HG03095 (cell line): ENCODE data around the gene INTU.
"Not testable (repeated sequence)": the region's sequence is repeated elsewhere in the genome, so short reads cannot be mapped to it uniquely, and the experiment has no call there.

Source experiments
- ATAC-seq: cut with Tn5 transposase; IDR thresholded peaks from one replicate; pipeline ENCODE4 v1.9.1; 2021; ENCODE audit warnings: moderate library complexity; ENCODE audit not compliant: unreplicated experiment

The INTU gene

GRCh38 chr4:127642169-127642568 is 9.4 kb downstream of the INTU start:
- ATAC-seq: no peak

DNA sequence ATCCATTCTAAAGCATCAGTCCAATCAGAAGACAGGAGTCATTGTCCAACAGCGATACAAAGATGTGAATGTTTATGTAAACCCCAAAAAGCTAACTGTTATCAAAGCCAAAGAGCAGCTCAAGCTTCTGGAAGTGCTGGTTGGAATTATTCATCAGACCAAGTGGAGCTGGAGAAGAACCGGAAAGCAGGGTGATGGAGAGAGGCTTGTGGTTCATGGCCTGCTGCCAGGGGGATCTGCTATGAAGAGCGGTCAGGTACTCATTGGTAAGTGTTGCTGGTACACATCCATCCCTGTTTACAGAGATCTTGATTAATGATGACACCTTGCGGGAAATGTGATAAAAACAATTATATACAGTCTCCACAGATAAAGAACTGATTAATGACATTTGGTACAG is 11.0 kb downstream of the INTU start:
- ATAC-seq: no peak

DNA sequence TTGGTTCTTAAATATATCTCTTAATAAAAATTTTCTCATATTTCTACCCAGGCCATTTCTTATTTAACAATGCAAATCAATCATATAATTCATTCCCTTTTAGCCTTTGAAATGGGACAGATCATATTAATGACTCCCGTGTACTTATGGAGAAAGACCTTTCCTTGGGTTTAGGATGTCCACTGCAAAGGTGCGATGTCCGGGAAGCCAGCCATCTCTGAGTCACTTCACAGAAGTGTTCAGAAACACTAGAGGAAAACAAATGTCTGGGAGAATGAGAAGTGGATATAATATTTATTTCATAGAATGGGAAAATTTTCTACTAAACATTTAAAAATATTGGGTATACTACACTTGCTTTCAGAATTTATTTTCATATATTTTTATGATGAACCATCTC is 15.3 kb downstream of the INTU start:
- ATAC-seq: no peak

DNA sequence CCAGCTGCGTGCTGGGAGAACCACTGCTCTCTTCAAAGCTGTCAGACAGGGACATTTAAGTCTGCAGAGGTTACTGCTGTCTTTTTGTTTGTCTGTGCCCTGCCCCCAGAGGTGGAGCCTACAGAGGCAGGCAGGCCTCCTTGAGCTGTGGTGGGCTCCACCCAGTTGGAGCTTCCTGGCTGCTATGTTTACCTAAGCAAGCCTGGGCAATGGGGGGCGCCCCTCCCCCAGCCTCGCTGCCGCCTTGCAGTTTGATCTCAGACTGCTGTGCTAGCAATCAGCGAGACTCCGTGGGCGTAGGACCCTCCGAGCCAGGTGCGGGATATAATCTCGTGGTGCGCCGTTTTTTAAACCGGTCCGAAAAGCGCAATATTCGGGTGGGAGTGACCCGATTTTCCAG is 22.8 kb downstream of the INTU start:
- ATAC-seq: not testable (repeated sequence)

DNA sequence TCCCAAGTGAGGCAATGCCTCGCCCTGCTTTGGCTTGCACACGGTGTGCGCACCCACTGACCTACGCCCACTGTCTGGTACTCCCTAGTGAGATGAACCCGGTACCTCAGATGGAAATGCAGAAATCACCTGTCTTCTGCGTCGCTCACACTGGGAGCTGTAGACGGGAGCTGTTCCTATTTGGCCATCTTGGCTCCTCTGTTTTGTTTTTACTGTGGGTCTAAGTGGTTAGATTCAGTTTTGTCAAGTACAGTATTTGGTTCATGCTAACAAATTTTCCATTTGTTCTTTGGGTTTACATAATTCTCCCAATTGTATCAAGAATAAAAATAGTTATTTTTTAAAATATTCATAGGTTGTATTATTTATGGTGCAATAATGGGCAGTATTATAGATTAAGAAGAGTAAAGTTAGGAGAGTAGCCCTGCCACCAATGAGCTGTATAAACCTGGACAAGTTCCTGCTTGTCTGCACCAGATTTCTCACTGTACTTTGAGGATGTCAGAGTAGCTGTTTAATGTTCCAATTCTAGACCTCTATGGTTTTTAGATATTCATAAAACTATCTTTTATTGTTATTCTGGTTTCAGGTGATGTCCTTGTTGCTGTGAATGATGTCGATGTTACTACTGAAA is 23.4 kb downstream of the INTU start:
- no peak for ATAC-seq

DNA sequence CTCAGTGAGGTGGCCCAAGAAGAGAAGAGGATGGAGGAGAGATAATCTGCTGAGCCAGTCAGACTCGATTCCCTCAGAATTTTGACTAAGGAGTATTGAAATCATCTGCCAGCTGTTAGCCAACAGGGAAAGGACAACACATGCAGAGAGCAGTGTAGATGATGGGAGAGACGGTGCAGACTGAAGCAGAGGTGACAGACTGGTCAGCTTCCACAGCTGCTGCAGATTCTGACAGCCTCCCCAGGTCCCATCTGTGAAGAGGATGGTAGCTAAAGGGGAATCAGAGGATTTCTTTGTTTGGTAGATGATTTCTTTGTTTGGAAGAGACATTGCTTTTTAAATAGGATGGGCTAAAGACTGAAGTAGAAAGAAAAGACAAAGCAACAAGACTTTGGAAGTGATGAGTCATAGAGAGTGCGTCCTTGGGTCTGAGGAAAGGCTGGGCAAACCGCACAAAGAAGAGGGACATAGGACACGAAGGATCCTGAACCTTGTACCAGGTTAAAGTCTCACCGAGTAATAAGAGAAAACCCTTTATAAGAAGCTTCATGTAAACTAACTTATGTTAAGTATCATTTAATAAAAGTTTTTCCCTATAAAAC is 27.6 kb downstream of the INTU start:
- ATAC-seq: no peak

DNA sequence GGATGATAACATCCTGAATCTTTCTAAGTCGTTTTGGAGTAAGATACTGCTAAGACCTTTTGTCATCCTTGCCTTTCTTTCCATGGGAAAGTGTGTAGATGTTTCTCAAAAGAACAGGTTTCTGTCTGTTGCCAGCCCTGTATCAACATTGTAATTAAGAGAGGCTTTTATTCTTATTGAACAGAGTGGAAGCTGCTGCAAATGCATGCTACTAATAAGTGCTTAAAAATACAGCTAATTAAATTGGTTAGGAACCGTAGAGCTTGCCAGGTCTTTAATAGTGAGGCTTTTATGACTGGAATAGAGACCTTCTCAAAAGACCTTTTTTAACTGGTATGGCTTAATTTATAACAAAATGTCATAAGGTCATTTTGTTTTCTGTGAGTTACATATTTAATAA is 34.4 kb downstream of the INTU start:
- ATAC-seq: no peak

GRCh38 chr4:127667772-127668171 is 35.0 kb downstream of the INTU start:
- ATAC-seq: no peak

DNA sequence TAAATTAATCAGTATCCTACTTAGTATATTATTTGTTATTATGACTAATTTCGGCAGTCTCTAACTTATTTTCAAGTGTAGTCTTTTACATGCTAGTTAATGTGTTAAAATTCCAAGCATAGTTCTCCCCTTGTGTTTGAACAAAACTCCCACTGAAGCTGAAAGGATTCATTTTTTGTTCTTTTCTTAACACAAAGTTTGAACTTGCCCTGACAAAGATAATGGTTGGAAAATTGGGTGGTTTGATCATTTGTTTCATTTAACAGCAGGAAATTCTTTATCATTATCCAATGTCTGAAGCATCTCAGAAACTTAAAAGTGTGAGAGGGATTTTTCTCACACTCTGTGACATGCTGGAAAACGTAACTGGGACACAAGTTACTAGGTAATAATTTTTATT is 36.0 kb downstream of the INTU start:
- ATAC-seq: no peak

- ATAC-seq: no peak
Observed at GRCh38 chr4:127669691-127670090, 36.9 kb downstream of the INTU start.

DNA sequence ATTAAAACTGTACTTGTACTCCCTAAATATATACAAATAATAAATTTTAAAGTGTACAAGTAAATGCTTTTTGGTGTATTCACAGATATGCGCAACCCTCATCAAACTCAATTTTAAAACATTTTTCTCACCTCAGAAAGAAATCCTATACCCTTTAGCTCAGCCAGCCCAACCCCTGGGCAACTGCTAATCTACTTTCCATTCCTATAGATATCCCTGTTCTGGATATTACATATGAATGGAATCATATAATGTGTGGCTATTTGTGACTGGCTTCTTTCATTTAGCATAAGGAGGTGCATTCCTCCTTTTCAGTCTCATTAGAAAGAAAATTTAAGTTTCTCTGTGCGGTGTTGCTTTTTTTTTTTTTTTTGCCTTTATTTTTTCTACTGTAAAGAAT is 39.4 kb downstream of the INTU start:
- ATAC-seq: no peak

GRCh38 chr4:127685292-127685691 is 52.5 kb downstream of the INTU start:
- ATAC-seq: no peak

DNA sequence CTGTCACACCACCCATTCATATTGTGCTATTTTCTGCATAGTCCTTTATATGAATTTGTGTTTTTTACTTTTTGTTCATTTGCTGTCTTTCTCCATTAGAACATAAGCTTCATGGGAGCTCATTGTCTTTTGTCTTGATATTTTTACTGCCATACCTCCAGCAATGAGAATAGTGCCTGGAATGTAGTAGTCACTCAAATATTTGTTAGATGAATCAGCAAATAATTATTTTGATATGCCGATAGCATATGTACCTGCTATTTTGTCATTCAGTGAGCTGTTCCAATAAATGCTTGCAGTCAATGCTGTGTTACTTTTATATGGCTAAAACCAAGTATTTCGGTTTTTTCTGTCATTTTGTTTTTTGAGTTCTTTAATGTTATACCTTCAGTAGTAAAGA is 53.9 kb downstream of the INTU start:
- no peak for ATAC-seq

DNA sequence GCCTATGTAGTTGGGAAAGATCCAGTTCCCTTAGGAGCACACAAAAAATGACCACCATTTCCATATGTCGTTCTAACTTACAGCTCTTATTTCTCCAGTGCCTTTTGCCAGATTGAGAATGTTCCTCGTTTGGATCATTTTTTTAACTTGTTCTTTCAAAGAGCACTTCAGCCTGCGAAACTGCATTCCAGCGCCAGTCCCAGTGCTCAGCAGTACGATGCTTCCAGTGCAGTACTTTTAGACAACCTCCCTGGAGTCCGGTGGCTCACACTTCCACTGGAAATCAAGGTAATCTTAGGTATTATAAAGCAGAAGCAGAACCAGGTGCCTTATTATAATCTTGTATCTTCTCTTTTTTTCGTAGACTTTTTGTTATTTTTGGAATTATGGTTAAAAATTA is 54.8 kb downstream of the INTU start:
- no peak for ATAC-seq

DNA sequence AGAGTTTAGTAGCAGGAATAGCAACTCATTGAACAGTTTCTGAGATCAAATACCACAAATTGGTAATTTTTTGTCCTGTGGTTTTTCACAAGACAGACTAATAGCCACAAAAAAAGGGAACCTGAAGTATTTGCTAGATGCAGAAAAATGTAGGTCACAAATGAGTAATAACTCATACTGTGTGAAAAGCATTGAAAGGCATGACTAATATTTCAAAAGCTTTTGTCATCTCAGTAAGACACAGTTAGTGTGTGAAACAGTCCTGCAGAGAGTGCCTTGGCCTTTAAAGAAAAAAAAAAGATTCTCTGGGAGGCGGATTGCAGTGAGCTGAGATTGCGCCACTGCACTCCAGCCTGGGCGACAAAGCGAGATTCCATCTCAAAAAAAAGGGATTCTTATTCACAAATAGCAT is 66.0 kb downstream of the INTU start:
- peak; percentile 100 for ATAC-seq

DNA sequence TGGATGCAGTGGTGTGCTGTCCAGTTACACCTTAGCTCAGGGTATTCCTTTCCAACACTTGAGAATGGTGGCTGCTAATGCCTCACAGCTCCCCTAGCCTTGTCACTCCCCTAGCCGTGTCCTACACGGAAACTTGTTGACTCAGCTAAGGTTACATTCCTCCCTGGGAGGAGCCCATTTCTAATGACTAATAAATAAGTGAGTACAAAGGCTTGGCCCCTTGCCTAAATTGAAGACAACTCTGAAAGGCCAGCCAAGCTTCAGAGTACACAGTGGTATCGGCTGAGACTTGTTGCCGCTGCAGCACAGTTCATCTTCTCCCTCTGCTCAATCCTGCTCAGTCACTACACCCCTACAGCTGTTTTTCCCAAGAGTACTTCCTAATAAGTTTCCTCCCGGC is 76.2 kb downstream of the INTU start:
- ATAC-seq: no peak

GRCh38 chr4:127709456-127709855 is 76.7 kb downstream of the INTU start:
- ATAC-seq: no peak

DNA sequence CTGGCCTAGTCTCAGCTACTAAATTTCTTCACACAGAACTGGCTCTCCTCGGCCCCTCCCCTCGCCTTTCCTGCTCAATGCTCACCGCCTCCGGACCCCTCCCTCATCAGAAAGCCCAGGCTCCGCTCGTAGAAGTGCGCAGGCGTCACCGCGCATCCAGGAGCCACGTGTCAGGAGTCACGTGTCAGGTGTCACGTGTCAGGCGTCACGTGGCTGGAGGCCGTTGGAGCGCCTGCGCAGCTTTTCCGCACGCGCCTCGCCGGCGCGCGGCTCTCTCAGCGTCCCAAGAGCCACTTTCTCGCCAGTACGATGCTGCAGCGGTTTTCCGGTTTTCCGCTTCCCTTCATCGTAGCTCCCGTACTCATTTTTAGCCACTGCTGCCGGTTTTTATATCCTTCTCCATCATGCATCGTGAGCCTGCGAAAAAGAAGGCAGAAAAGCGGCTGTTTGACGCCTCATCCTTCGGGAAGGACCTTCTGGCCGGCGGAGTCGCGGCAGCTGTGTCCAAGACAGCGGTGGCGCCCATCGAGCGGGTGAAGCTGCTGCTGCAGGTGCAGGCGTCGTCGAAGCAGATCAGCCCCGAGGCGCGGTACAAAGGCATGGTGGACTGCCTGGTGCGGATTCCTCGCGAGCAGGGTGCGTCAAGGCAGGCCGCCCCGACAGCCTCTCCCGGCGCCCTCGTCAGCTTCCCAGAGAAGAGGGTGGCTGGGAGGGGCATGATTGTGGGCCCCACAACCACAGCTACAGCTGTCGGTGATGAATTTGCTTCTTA is 97.6 kb downstream of the INTU start, which contains the start of gene SLC25A31:
Gene SLC25A31 (plus strand): TSS at position 259 of the 772 bp plus-strand sequence. CDS start 146 bp downstream, at position 405.
- ATAC-seq: no peak

GRCh38 chr4:127731406-127731805 is 98.6 kb downstream of the INTU start:
- ATAC-seq: no peak

GRCh38 chr4:127732623-127733328 is 100.0 kb downstream of the INTU start:
- ATAC-seq: peak; percentile 54

DNA sequence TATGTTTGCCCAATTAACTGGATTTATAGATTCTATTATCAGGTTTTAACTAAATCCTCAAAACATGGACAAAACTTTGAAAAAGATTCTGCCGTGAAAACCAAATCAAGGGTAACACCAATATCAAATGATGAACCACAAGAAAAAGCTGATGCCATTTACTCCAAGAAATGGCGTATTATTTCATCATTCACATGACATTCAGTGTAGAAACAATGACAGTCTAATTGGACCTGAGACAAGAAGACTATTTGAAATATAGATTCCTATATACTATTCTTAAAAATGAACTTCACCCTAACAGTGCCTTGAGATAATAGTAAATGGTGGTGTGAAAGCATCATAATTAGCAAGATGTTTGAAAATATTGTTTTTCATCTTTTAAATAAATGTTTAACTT is 102.2 kb downstream of the INTU start:
- no peak for ATAC-seq

DNA sequence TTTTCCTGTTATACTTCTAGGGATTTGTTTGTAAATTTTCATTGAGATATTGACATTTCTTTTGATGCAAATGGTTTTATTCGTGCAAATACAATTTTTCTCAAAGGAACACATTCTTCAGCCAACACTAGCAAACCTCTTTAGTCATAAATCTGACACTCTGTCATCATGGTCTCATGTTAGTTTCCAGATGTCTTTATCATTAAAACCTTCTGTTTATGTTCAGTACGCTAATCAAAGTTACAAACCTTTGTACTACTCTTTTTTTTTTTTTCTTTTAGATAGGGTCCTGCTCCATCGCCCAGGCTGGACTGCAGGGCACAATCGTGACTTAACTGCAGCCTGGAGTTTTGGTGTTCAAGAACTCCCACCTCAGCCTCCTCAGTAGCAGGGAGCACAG is 104.5 kb downstream of the INTU start:
- ATAC-seq: no peak
